ENCODE data around the gene FOXP1.

Gene FOXP1

GRCh38 chr3:71351403-71352149 is 232.0 kb downstream of the FOXP1 start:
- H3K27ac ChIP-seq (ENCODE audit: low read depth, low read length): no peak overlapping the region
- no peak overlapping the region for H3K4me3 ChIP-seq (ENCODE audit: low read depth in 1 of 2, low read length in 2 of 2)
- H3K4me1 ChIP-seq (ENCODE audit: insufficient read depth, low read length): no peaks in the 10 kb centered on the region
- H3K36me3 ChIP-seq (ENCODE audit: insufficient read depth, low read length): no peaks in the 10 kb centered on the region
- H3K9ac ChIP-seq (ENCODE audit: low read length): no peak overlapping the region
- H3K9me3 ChIP-seq (ENCODE audit: low read length): no peaks in the 10 kb centered on the region
- H3K27me3 ChIP-seq (ENCODE audit: control insufficient read depth in 1 of 2, insufficient read depth in 2 of 2, low read length in 2 of 2): no peaks in the 10 kb centered on the region

- Histone ChIP-seq H3K4me3 (ENCODE audit: low read depth in 1 of 2, low read length in 2 of 2) (no peak overlapping the region), H3K27ac (ENCODE audit: low read depth, low read length) (no peak overlapping the region), H3K9ac (ENCODE audit: low read length) (no peak overlapping the region), H3K9me3 (ENCODE audit: low read length) (no peaks in the 10 kb centered on the region), H3K27me3 (ENCODE audit: control insufficient read depth in 1 of 2, insufficient read depth in 2 of 2, low read length in 2 of 2) (no peaks in the 10 kb centered on the region), H3K4me1 (ENCODE audit: insufficient read depth, low read length) (no peaks in the 10 kb centered on the region), H3K36me3 (ENCODE audit: insufficient read depth, low read length) (no peaks in the 10 kb centered on the region)
Observed at GRCh38 chr3:71350998-71351397, 232.5 kb downstream of the FOXP1 start.

GRCh38 chr3:71348831-71349230 is 234.7 kb downstream of the FOXP1 start:
- Histone ChIP-seq H3K9ac (ENCODE audit: low read length) (no peak overlapping the region), H3K36me3 (ENCODE audit: insufficient read depth, low read length) (no peaks in the 10 kb centered on the region), H3K27ac (ENCODE audit: low read depth, low read length) (no peak overlapping the region), H3K4me1 (ENCODE audit: insufficient read depth, low read length) (no peaks in the 10 kb centered on the region), H3K27me3 (ENCODE audit: control insufficient read depth in 1 of 2, insufficient read depth in 2 of 2, low read length in 2 of 2) (no peaks in the 10 kb centered on the region), H3K9me3 (ENCODE audit: low read length) (no peaks in the 10 kb centered on the region), H3K4me3 (ENCODE audit: low read depth in 1 of 2, low read length in 2 of 2) (no peak overlapping the region)

GRCh38 chr3:71348001-71348632 is 235.4 kb downstream of the FOXP1 start:
- Histone ChIP-seq H3K36me3 (ENCODE audit: insufficient read depth, low read length) (no peaks in the 10 kb centered on the region), H3K9me3 (ENCODE audit: low read length) (no peaks in the 10 kb centered on the region), H3K4me1 (ENCODE audit: insufficient read depth, low read length) (no peaks in the 10 kb centered on the region), H3K9ac (ENCODE audit: low read length) (no peak overlapping the region), H3K27me3 (ENCODE audit: control insufficient read depth in 1 of 2, insufficient read depth in 2 of 2, low read length in 2 of 2) (no peaks in the 10 kb centered on the region), H3K27ac (ENCODE audit: low read depth, low read length) (no peak overlapping the region), H3K4me3 (ENCODE audit: low read depth in 1 of 2, low read length in 2 of 2) (no peak overlapping the region)

GRCh38 chr3:71346061-71346460 is 237.5 kb downstream of the FOXP1 start:
- H3K27me3 ChIP-seq (ENCODE audit: control insufficient read depth in 1 of 2, insufficient read depth in 2 of 2, low read length in 2 of 2): no peaks in the 10 kb centered on the region
- no peak overlapping the region for H3K9ac ChIP-seq (ENCODE audit: low read length)
- no peak overlapping the region for H3K4me3 ChIP-seq (ENCODE audit: low read depth in 1 of 2, low read length in 2 of 2)
- no peaks in the 10 kb centered on the region for H3K4me1 ChIP-seq (ENCODE audit: insufficient read depth, low read length)
- H3K36me3 ChIP-seq (ENCODE audit: insufficient read depth, low read length): no peaks in the 10 kb centered on the region
- H3K27ac ChIP-seq (ENCODE audit: low read depth, low read length): no peak overlapping the region
- no peaks in the 10 kb centered on the region for H3K9me3 ChIP-seq (ENCODE audit: low read length)

GRCh38 chr3:71345429-71346040 is 238.0 kb downstream of the FOXP1 start:
- Histone ChIP-seq H3K36me3 (ENCODE audit: insufficient read depth, low read length) (no peaks in the 10 kb centered on the region), H3K27me3 (ENCODE audit: control insufficient read depth in 1 of 2, insufficient read depth in 2 of 2, low read length in 2 of 2) (no peaks in the 10 kb centered on the region), H3K9ac (ENCODE audit: low read length) (no peak overlapping the region), H3K9me3 (ENCODE audit: low read length) (no peaks in the 10 kb centered on the region), H3K27ac (ENCODE audit: low read depth, low read length) (no peak overlapping the region), H3K4me3 (ENCODE audit: low read depth in 1 of 2, low read length in 2 of 2) (no peak overlapping the region), H3K4me1 (ENCODE audit: insufficient read depth, low read length) (no peaks in the 10 kb centered on the region)

- Histone ChIP-seq H3K4me1 (ENCODE audit: insufficient read depth, low read length) (no peaks in the 10 kb centered on the region), H3K9me3 (ENCODE audit: low read length) (no peaks in the 10 kb centered on the region), H3K9ac (ENCODE audit: low read length) (no peak overlapping the region)
Observed at GRCh38 chr3:71341721-71342120, 241.8 kb downstream of the FOXP1 start.

GRCh38 chr3:71339049-71339448 is 244.5 kb downstream of the FOXP1 start:
- Histone ChIP-seq H3K9ac (ENCODE audit: low read length) (no peak overlapping the region), H3K27me3 (ENCODE audit: control insufficient read depth in 1 of 2, insufficient read depth in 2 of 2, low read length in 2 of 2) (no peaks in the 10 kb centered on the region), H3K4me1 (ENCODE audit: insufficient read depth, low read length) (no peaks in the 10 kb centered on the region), H3K27ac (ENCODE audit: low read depth, low read length) (no peak overlapping the region), H3K9me3 (ENCODE audit: low read length) (no peaks in the 10 kb centered on the region), H3K36me3 (ENCODE audit: insufficient read depth, low read length) (no peaks in the 10 kb centered on the region), H3K4me3 (ENCODE audit: low read depth in 1 of 2, low read length in 2 of 2) (no peak overlapping the region)

More at GRCh38 chr3:71341721-71342120, 241.8 kb downstream of the FOXP1 start:
- Histone ChIP-seq H3K27me3 (ENCODE audit: control insufficient read depth in 1 of 2, insufficient read depth in 2 of 2, low read length in 2 of 2) (no peaks in the 10 kb centered on the region), H3K36me3 (ENCODE audit: insufficient read depth, low read length) (no peaks in the 10 kb centered on the region), H3K4me3 (ENCODE audit: low read depth in 1 of 2, low read length in 2 of 2) (no peak overlapping the region), H3K27ac (ENCODE audit: low read depth, low read length) (no peak overlapping the region)

GRCh38 chr3:71332813-71333212 is 250.7 kb downstream of the FOXP1 start:
- H3K9ac ChIP-seq (ENCODE audit: low read length): no peak overlapping the region
- H3K9me3 ChIP-seq (ENCODE audit: low read length): no peaks in the 10 kb centered on the region
- H3K36me3 ChIP-seq (ENCODE audit: insufficient read depth, low read length): no peaks in the 10 kb centered on the region
- no peaks in the 10 kb centered on the region for H3K4me1 ChIP-seq (ENCODE audit: insufficient read depth, low read length)
- no peak overlapping the region for H3K4me3 ChIP-seq (ENCODE audit: low read depth in 1 of 2, low read length in 2 of 2)
- no peaks in the 10 kb centered on the region for H3K27me3 ChIP-seq (ENCODE audit: control insufficient read depth in 1 of 2, insufficient read depth in 2 of 2, low read length in 2 of 2)
- H3K27ac ChIP-seq (ENCODE audit: low read depth, low read length): no peak overlapping the region

GRCh38 chr3:71330909-71331308 is 252.6 kb downstream of the FOXP1 start:
- Histone ChIP-seq H3K9me3 (ENCODE audit: low read length) (no peaks in the 10 kb centered on the region), H3K4me1 (ENCODE audit: insufficient read depth, low read length) (peaks cover 8% of the 10 kb centered on the region), H3K4me3 (ENCODE audit: low read depth in 1 of 2, low read length in 2 of 2) (no peak overlapping the region), H3K27ac (ENCODE audit: low read depth, low read length) (no peak overlapping the region), H3K36me3 (ENCODE audit: insufficient read depth, low read length) (no peaks in the 10 kb centered on the region), H3K9ac (ENCODE audit: low read length) (no peak overlapping the region), H3K27me3 (ENCODE audit: control insufficient read depth in 1 of 2, insufficient read depth in 2 of 2, low read length in 2 of 2) (no peaks in the 10 kb centered on the region)

- Histone ChIP-seq H3K4me3 (ENCODE audit: low read depth in 1 of 2, low read length in 2 of 2) (no peak overlapping the region), H3K27ac (ENCODE audit: low read depth, low read length) (no peak overlapping the region), H3K4me1 (ENCODE audit: insufficient read depth, low read length) (peaks cover 12% of the 10 kb centered on the region), H3K36me3 (ENCODE audit: insufficient read depth, low read length) (no peaks in the 10 kb centered on the region), H3K27me3 (ENCODE audit: control insufficient read depth in 1 of 2, insufficient read depth in 2 of 2, low read length in 2 of 2) (no peaks in the 10 kb centered on the region), H3K9me3 (ENCODE audit: low read length) (no peaks in the 10 kb centered on the region), H3K9ac (ENCODE audit: low read length) (no peak overlapping the region)
Observed at GRCh38 chr3:71330505-71330904, 253.0 kb downstream of the FOXP1 start.
